Stimulated activated CD4-positive, alpha-beta T cell treated with anti-CD3 and anti-CD28 coated beads, Interleukin-2, amount 100 ng/mL, for 48 hours (primary cell): ENCODE data around the gene PMPCA.
"Not testable (repeated sequence)": the region's sequence is repeated elsewhere in the genome, so short reads cannot be mapped to it uniquely, and the experiment has no call there.

ENCODE experiments used
- DNase-seq, 2 donors: peaks; one replicate each; pipeline ENCODE4 v3.0.0-alpha.2; 2020

PMPCA gene

DNA sequence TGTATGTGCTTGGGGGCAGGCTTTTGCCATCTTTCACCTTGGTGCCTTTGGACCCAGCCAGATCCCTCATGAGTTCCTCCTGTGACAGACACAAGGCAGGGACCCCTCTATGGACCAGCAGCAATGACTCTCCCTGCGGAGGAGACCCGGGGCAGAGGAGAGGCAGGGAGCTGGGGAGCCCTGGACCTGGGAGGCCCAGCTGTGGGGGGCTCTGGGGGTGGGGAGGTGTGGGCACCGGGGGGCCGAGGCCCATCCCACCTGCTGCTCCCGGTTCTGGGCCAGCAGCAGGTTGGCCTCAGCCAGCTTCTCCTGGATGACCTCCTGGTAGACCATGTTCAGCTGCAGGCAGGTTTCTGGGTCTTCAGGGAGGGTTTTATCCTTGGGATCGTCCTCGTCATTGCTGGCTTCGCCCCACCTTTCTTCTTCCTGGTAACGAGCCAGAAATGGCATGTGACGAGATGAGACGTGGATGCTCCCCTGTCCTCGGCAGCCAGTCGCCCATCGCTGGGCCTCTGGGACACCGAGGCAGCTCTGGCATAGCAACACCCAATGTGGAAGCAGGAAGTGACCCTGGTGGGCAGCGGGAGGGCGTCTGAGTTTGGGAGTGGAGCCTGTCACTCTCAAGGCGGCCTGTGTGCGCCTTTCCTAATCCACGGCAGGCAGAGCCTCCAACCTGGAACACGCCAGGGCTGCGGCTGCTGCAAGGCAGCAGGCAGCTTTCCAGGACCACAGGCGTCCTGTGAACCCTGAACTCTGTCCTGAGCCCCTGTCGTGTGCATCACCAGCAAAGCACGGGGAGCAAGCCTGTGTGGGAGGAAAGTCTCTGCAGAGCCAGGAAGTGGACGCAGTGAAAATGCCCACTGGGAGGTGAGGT is 14.9 kb upstream of the PMPCA start:
- DNase-seq, result no peak

DNA sequence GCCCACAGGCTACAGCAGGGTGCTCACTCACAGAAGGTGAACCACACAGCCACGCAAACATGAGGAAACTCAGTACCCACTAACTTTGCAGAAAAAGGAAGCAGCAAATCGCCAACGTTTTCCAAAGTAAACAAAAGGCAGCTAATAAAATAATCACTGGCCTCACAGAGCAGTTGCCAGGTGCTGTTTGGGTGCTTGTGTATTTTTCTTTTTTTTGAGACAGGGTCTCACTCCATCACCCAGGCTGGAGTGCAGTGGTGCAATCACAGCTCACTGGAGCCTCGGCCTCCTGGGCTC is 14.3 kb upstream of the PMPCA start:
- DNase-seq, result no peak

DNA sequence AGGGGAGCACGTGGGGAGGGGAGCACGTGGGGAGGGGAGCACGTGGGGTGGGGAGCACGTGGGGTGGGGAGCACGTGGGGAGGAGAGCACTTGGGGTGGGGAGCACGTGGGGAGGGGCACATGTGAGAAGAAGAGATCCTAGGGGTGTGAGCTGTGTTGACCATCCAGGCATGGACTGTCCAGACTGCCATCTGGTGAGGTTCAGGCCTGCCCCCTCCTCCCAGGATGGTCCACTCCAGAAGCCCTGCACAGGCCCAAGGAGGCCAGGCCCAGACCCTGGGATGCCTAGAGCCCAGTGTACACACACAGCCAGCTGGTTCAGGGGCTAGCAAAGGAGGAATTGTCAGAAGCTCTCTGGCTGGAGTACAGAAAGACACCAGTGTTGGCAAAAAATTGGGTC is 12.8 kb upstream of the PMPCA start:
- DNase-seq, result no peak

DNA sequence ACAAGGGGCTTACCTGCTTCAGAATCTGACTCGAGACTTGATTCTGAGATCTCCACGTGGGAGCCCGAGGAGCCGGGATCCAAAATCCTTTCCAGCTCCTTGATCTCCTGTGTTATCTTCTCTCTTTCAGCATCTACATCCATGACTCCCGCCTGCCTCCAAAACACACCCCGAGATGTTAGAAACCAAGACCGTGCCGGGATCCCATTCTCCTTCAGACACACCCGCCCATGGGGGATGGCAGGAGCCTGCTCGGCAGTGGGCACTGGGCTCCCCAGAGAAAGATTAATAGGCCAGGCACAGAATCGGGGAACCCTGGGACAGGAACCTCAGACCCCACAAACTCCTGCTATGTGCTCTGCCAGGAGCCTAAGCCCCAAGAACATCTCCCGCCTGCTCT is 12.2 kb upstream of the PMPCA start:
- DNase-seq, result no peak

DNA sequence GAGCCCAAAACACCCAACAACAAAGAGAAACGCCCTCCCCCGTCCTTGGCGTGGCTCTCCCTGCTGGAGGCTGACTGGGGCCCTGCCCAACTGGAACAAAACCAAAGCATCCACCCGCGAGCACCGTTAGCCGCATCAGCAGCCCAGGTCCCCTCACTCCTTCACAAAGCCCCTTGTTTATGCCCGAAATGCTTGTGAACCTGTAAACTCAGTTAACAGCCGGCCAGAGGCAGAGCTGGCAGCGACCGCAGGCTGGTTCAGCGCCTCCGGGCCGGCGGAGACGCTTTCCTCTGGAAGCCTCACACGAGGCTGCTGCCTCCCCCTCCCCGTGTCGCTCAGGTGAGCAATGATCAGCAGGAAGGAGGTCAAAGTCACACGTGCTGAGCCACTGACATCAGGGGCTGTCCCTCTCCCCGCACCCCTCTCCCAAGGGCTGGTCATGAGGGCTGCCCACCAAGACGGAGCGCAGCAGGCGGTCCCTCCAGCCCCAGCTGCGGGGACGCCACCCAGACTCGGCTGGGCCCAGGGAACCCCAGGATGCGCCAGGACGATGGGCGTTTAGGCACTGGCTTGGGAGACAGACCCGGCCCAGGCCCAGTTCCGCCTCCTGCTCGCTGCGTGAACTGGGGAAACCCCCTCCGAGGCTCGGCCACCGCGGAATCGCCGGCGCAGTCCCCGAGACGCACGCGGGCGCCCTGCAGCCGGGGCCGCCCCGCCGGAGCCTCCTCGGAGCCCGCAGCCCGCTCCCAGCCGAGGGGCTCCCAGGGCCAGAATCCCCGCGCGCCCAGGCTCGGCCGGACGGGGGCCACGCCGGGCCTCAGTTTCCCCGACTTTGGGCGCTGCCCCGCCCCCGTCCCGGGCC is 11.1 kb upstream of the PMPCA start:
- DNase-seq, result peak in 1 of 2 donors; percentile 28

DNA sequence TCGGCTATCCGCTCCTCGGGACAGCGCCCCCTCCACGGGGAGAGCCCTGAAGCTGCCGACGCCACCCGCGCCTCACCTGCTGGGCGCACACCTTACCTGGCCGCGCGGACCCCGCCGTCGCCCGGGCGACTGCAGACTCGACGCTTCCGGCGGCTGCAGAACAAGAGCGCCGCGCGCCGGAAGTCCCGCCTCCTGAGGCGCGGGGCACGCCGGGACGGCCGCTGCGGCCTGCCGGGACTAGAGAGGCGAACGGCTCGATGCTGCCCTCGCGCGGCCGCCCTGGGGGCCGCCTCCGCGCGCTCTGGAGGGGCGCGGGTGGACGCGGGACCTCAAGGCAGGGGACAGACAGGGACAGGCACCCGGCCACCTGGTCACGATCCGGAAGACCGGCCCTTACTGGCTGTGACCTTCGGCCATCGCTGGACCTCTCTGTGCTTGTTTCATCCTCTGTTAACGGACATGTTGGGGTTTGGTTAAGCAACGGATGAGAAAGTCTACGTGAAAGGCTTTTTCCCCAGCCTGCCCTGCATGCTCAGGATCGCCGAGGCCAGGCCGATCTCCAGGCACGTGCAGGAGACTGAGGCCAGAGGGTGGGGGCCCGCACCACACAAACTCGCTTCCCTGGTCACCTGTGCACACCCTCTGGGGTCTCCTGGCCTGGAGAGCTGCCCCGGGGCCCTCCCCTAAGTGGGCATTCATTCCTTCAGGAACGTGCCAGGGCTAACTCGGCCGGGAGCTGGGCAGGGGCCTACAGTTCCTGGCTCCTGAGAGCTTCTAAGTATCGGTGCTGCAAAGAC is 10.2 kb upstream of the PMPCA start, which contains the start of gene SNAPC4:
Gene SNAPC4, minus strand, starts transcription at position 133 of the 797 bp plus-strand sequence. CDS start 1,742 bp downstream, outside the sequence.
- peak; percentile 83 to 89 for DNase-seq

DNA sequence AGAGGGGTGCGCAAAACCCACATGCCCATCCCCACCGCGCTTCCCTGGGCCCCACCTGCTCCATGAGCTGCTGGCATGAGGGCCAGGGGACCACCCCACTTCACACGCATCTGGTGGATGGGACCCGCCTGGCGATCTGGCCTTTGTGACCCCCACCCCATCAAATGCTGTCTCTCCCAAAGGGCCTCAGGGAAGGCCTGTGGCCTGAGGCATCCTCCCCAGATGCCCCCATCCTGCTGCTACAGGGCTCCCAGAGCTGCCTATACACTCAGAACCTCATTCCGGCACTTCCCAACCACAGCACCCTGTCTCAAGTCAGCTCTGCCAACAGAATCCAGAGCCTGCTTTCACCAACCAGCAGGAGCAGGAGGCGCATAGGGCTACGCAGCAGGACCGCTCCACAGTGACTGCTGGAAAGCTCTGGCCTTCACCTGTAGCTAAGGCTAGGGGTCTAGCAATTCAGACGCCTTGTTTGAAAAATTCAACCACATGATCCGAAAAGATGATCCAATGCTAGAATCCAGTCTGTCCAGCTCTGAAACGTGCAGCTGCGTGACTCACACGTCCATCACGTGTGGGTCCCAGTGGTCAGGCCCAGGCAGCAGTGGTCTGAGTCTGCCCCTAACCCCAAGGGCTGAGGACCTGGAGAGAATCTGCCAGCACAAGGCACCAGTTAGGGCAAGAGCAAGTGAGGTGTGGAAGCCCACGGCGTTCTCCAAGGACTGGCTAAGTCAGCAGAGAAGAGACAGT is 9.1 kb upstream of the PMPCA start:
- no peak for DNase-seq

DNA sequence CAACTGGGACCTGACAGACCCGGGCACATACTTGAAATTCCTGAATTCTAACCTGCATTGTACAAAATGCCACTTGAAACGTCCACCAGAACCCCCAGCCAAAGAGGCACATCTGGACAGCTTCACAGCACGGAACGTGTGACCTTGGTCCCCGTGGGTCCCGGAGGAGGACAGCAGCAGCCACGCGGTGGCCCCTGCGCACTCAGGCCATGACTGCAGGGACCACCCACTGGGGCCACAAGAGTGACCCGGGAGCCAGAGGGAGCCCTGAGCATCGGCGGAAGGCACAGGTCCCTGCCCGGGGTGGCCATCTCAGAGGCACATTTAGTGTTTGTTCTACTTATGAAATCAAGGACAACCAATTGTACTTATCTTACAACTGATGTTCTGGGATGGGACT is 8.4 kb upstream of the PMPCA start:
- DNase-seq, result no peak

DNA sequence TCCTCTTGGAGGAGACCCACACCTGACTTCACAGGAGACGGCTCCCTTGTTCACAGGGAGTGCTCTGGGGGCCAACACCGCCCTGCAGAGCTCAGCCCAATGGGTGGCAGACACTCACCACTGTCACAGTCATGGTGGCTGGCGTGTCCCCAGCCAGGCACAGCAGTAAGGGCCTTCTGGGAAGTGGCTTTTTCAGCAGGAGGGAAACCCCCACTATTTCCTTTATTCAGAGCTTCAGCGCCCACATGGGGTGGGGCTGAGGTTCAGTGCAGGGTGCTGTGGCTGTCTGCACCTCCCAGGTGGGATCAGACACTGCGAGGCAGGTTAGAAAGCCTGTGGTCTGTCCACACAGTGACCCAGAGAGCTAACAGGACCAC is 6.9 kb upstream of the PMPCA start:
- DNase-seq, result peak; percentile 53 to 55

DNA sequence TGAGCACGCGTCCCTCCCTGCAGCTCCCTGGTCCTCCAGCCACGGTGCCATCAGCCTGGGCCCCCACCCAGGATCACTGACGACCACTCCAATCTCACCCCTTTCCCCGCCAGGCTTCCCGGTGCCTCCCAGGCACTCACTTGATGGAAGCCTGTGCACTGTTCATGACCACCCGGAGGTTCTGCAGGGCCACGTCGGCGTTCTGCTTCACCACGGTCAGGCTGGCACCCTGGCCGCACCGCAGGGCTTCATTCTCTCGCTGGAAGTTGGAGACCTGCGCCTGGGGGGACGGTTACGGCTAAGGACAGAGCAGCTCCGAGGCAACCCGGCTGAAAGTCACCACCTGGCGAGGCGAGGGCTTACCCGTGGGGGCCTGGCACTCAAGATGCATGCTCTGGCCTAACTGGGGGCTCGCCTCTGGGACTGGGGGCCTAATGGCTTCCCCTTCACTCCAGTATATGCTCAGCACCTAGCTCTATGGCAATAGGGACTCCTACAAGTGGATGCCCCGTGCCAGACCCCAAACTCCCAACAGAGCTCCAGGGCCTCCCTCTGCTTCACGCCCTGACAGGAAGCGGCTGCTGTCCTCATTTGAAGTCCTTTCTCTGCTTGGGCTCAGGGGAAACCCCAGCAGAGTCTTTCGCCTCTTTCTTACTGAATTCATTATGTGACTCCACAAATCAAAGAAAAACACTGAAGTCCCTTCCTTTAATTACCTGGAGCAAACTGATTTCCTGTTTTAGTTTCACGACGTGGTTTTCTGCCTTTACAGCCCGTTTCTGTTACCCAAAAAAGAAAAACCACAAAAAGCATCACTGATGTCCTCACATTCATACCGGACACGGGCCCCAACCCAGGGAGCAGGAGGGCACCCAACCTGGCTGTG is 6.3 kb upstream of the PMPCA start:
- peak in 1 of 2 donors; percentile 25 for DNase-seq

DNA sequence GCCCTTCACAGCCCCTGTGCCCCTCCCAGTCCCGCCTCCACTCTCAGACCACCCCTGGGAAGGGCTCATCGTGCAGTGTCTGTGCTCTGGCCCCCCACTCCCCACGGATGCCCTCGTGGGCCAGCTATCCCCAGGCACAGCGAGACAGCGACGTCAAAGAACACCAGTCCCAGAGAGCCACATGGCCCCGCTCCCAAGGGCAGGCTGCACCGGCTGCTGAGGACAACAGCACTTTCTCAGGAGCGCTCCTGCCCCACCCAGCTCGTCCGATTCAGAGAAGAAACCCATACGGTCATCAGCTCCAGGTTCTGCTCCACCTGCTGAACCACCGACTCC is 5.7 kb upstream of the PMPCA start:
- DNase-seq, result no peak

DNA sequence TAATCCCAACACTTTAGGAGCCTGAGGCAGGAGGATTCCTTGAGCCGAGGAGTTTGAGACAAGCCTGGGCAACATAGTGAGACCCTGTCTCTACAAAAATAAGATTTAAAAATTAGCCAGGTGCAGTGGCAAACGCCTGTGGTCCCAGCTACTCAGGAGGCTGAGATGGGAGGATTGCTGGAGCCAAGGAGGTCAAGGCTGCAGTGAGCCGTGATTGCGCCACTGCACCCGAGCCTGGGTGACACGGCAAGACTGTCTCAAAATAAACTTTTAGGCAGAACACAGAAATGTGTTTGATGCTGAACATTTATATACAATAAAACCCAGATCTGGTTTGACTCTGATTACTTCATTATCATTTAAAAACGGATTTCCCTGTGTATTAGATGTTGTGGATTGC is 5.0 kb upstream of the PMPCA start:
- no peak for DNase-seq

DNA sequence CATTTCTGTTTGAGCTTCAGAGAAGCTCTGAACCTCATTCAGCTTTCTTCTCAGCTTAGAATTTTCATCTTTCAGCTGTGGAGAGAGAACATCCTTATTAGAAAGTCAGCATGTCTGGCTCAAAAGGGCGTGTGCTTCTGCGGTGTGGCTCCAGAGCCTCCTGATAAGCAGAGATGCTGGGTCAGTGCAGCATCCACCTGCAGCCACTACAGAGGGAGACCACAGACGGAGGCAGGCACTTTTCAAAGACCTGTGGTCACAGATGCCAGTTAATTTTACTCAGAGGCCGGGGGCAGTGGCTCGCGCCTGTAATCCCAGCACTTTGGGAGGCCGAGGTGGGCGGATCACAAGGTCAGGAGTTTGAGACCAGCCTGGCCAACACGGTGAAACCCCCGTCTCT is 4.6 kb upstream of the PMPCA start:
- DNase-seq, result not testable (repeated sequence)

DNA sequence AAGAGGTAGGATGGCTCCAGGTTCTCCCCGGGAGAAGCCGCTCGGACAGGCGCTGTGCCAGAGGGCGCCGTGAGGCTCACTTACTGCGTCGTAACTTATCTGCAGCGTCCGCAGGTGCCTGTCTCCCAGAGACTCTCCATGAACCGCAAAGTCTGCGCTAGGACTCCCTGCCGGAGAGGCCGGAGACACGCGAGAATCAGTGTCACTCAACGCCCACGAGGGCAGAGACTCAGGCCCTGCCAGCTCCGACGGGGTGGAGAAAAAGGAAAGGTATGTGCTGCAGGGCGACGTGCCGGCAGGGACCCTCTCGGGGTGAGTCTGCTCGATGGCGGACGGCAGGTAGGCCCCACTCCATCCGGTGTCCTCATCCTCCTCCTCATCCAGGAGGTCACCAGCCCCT is 3.4 kb upstream of the PMPCA start:
- DNase-seq, result not testable (repeated sequence)

DNA sequence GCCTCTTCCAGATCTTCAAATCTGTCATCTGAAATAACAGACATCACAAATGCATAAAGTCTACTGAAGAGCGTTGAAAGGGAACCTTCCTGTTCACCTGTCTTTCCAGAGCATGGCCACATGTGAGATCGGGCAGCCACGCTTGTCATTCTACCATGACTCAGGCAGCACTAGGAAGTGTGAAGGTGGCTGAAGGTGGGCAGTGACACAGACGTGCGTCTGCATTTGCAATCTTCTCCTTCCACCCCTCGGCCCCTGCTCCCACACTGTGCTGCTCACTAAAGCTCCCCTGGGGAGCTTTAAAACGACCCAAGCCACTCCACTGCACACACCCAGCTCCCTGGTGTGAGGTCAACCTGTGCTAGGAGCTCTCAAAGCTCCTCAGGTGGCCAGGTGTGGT is 2.5 kb upstream of the PMPCA start:
- no peak for DNase-seq

DNA sequence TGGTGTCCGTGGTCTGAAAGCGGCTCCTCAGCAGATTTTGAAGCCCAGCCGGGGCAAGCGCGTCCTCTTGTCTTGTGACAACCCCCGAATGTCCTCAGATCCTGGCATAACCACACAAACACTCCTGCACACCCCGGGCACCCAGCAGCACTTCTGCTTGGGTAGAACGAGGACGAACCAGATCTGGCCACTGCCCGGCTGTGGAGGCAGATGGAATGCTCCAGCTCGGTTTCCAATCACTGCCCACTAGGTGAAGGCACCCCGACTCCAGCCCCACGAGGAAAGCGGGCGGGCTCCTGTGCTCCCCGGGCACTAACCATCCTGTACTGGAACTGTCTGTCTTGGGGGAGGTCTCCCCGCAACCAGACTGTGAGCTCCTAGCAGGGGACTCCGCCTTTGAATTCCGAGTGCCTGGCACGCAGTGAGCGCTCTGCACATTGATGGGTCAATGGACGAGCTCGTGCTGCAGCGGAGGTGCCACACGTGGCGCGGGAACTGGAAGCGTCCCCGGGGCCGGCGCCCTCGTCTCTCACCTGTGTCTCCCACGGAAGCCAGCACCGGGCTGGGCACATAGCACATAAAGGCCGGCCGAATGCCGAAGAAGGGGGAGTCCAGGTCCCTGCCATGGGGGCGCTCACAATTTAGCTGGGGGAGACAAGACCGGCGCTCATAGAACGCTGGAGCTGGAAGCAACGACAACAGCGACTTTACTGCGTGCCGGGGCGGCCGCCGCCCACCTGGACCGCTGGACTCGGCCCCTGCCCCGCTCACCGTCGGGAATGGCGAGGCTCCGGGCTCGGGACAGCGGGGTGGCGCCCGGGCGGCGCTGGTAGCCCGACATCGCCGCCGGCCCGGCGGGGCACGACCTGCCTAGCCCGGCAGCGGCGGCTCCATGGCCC is 652 bp upstream of the PMPCA start:
- peak in 1 of 2 donors; percentile 33 for DNase-seq

DNA sequence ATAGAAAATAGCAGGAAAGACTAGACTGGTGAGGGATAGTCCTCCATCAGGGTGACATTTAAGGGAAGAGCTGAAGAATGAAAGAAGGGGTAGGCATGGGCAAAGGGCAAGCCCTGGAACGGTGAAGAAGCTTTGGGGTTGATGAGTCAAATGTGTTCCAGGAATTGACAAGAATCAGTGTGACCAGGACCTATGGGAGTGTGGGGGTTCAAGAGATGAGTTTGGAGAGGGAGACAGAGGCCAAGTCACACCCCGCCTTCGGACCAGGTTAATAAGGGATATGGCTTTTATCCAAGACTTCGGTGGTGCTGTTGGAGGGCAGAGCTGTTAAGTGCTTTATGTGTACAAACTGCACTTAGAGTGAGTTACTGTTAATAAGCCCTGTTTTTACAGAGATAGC is 920 bp downstream of the PMPCA start:
- DNase-seq, result no peak

DNA sequence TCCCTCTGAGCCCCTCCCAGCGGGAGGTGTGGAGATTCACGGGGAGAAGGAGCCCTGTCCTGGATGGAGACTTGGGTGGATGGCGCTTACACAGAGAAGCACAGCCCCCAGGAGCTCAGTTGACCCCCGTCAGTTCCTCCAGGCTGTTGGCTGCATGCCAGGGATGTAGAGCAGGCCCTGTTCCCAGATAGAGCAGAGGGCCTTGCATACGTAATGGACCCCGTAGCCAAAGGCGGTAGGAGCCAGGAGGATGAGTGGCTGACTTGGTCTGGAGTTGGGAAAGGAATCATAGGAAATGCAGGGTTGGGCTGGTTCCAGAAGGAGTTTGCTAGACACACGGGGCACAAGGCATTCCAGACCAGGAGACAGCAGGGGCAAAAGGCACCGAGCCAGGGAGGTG is 2.5 kb downstream of the PMPCA start:
- no peak for DNase-seq

DNA sequence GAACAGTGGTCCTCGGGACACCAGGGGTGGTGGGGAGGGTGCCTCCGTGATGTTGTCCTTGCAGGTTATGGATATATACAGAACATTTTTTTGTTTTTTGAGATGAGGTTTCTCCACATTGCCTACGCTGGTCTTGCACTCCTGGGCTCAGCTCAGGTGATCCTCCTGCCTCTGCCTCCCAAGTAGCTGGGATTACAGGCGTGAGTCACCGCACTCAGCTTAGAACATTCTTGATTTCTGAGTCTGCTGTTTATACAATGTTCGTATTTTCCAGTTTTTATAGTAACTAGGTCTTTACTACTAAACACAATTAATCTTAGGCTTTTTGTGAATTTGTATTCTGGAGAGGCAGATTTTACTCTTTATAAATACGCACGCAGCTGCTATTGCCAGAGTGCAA is 6.0 kb downstream of the PMPCA start:
- no peak for DNase-seq

DNA sequence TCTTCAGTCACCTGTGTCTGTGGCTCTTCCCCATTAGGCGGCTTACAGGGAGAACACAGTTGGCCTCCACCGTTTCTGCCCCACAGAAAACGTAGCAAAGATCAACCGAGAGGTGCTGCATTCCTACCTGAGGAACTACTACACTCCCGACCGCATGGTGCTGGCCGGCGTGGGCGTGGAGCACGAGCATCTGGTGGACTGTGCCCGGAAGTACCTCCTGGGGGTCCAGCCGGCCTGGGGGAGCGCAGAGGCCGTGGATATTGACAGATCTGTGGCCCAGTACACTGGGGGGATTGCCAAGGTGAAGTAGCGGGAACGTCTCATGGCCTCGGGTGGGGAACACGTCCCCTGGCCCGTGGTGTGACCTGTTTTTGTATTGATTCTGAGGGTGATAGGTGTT is 6.5 kb downstream of the PMPCA start:
- no peak for DNase-seq
